HG03469 (cell line): Measurements from ENCODE around the gene MYH14.

Experiments used
- ATAC-seq: cut with Tn5 transposase; IDR thresholded peaks from one replicate; pipeline ENCODE4 v1.9.1; 2021; ENCODE audit warnings: mild to moderate bottlenecking, moderate library complexity, moderate number of reproducible peaks; ENCODE audit not compliant: unreplicated experiment

Gene MYH14

GRCh38 chr19:50192463-50193211 is 10.8 kb upstream of the MYH14 start:
- no peak for ATAC-seq

GRCh38 chr19:50195224-50195623 is 8.2 kb upstream of the MYH14 start:
- no peak for ATAC-seq

- ATAC-seq = no peak
Observed at GRCh38 chr19:50196322-50196932, 7.0 kb upstream of the MYH14 start.

GRCh38 chr19:50197348-50197747 is 6.1 kb upstream of the MYH14 start:
- no peak for ATAC-seq

GRCh38 chr19:50198431-50199258 is 4.8 kb upstream of the MYH14 start:
- ATAC-seq = no peak

- no peak for ATAC-seq
Observed at GRCh38 chr19:50199259-50199555, 4.2 kb upstream of the MYH14 start.

GRCh38 chr19:50202386-50202785 is 1.0 kb upstream of the MYH14 start:
- no peak for ATAC-seq

GRCh38 chr19:50202962-50203280 is 501 bp upstream of the MYH14 start:
- no peak for ATAC-seq

- no peak for ATAC-seq
Observed at GRCh38 chr19:50204081-50204428, 633 bp downstream of the MYH14 start.

GRCh38 chr19:50204811-50205675 is 1.6 kb downstream of the MYH14 start:
- ATAC-seq = no peak

GRCh38 chr19:50205681-50206138 is 2.3 kb downstream of the MYH14 start:
- ATAC-seq = no peak

- ATAC-seq = no peak
Observed at GRCh38 chr19:50206191-50206590, 2.8 kb downstream of the MYH14 start.

- no peak for ATAC-seq
Observed at GRCh38 chr19:50207730-50208129, 4.3 kb downstream of the MYH14 start.

GRCh38 chr19:50209131-50209530 is 5.7 kb downstream of the MYH14 start:
- ATAC-seq = no peak

GRCh38 chr19:50210425-50210824 is 7.0 kb downstream of the MYH14 start:
- ATAC-seq = no peak

- no peak for ATAC-seq
Observed at GRCh38 chr19:50213925-50214324, 10.5 kb downstream of the MYH14 start.

- no peak for ATAC-seq
Observed at GRCh38 chr19:50214699-50215543, 11.5 kb downstream of the MYH14 start.

GRCh38 chr19:50215820-50216219 is 12.4 kb downstream of the MYH14 start:
- no peak for ATAC-seq

GRCh38 chr19:50221087-50221486 is 17.7 kb downstream of the MYH14 start:
- ATAC-seq = no peak

- no peak for ATAC-seq
Observed at GRCh38 chr19:50222691-50223438, 19.4 kb downstream of the MYH14 start.
